Fibroblast of upper back skin (primary cell): ENCODE results near the gene RSPH9.
"Not testable (repeated sequence)": the region's sequence is repeated elsewhere in the genome, so short reads cannot be mapped to it uniquely, and the experiment has no call there.

Source experiments
- DNase-seq: peaks from one replicate; pipeline ENCODE4 v3.0.0-alpha.2; 2013

The RSPH9 gene

DNA sequence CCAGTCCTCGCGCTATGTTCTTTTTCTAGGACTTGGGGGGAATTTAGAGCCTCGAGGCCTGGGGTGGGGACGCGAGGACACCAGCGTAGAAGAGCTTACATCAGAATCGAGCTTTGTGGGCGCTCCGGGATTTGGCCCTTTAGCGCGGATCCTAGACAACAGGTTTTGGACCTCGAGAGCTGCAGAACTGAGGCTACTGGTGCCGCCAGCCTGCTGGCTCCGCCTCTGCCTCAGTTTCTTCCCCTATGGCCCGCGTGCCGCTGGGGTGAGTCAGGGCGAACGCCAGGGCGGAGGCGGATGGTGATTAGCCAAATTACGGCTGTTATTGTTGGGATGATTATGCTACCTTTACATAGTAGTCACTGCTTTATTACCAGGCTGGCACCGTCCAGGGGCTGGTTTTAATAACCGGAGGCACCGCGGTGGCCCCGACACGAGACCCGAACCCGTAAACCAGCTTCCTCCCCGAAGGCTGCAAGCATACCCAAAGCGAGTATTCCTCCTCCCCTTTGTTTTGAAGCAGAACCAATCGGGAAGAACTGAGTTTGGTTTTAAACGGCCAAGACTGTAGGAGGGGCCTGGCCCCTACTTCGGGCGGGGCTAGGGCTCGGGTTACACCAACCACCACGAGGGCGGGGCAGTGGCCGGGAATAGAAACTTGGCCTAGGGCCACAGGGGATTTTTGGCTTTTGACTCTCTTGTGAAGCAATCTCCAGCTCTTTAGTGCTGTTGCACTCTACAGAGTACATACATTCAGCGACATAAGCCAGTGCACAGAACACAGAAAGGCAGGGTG lies 15.1 kb upstream of the RSPH9 start:
- DNase-seq, result peak; percentile 99

DNA sequence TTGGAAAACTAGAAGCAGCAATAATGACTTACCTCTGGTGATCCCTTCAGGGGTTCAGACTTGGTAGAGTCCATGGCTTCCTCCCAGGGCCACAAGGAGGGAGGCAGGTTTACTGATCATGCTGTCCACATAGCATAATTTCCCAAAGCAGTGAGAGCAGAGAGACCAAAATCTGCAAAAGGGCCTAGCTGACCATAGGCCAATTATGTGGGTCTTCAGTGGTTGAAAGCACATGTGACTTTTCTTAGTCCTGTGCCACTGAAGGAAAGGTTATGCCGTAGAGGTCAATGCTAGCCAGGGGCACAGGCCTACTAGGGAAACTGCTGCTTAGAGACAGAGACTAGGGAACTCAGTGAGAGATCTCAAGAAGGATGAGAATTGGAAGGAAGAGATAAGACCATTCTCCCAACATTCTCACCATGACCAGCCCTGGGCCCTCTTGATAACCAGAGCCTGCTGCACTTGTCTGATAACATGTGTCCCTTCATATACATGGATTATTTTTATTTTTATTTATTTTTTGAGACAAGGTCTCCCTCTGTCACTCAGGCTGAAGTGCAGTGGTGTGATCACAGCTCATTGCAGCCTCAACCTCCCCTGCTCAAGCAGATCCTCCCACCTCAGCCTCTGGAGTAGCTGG lies 13.7 kb upstream of the RSPH9 start:
- DNase-seq, result no peak

DNA sequence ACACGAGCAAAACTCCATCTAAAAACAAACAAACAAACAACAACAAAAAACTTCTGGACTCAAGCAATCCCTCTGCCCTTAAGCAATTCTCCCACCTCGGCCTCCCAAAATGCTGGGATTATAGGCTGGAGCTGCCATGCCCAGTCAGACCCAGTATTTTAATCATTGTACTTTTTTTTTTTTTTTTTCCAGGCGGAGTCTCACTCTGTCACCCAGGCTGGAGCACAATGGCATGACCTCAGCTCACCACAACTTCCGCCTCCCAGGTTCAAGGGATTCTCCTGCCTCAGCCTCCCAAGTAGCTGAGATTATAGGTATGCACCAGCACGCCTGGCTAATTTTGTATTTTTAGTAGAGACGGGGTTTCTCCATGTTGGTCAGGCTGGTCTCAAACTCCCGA lies 11.8 kb upstream of the RSPH9 start:
- DNase-seq, result not testable (repeated sequence)

DNA sequence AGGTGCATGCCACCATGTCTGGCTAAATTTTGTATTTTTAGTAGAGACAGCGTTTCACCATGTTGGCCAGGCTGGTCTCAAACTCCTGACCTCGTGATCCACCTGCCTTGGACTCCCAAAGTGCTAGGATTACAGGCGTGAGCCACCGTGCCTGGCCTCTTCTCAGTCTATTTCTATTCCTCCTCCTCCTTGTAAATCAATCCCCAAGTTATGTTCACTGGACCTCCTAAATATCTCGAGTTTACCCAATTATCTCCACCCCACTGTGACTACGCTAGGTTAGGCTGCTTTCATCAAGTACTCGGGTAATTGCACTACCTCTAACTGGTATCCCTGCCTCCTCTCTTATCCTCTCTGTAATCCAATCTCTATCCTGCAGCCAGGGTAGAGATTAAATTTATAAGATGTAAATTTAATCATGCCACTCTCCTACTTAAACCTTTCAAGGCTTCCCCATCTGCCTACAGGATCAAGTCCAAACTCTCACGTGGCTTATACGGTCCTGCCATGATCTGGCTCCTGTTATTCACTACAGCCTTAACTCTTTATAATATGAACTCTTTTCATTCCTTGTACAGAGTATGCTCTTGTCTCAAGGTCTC lies 10.0 kb upstream of the RSPH9 start:
- DNase-seq, result no peak

DNA sequence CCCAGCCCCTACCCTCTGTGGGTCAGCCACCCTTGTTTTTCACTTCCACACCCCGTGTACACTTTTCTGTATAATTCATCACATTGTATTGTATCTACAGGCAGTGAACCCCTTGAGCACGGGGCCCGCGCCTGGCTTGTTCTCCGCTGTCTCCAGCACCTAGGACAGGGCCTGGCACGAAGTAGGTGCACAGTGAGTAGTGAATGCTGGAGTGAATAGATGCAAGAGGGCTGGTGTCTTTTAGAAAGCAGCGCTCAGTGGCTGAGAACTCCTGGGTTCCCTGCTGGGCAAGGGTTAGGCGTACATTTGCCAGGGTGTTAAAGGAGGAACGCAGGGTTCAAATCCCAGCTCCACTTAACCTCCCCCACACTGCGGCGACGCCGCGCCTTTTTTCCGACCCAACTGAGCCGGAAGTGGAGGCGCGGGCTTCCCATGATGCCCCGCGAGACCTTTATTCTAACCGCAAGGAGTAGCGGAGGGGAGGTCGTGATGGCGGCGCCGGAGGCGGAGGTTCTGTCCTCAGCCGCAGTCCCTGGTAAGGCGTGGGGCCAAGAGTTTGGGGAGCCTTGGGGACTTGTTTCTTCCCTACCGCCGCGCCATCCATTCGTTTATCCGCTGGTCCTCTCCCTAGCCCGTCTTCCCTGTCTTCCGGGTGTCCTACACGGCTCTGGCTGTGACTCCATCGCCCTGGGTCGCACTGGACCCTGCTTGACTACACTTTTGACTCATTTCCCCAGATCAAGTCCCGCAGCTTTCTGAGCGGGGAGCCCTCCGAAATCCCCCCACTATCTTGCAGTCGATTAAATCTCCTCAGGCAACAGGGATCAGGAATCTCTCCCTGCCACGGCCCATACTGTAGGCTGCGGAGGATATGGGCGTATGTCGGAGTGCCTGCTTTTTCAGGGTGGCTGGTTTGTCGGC lies 9.2 kb upstream of the RSPH9 start, which contains the start of gene MAD2L1BP:
Gene MAD2L1BP (plus strand): TSS at position 454 of the 921 bp plus-strand sequence. CDS start 36 bp downstream, at position 490.
- peak; percentile 76 for DNase-seq

DNA sequence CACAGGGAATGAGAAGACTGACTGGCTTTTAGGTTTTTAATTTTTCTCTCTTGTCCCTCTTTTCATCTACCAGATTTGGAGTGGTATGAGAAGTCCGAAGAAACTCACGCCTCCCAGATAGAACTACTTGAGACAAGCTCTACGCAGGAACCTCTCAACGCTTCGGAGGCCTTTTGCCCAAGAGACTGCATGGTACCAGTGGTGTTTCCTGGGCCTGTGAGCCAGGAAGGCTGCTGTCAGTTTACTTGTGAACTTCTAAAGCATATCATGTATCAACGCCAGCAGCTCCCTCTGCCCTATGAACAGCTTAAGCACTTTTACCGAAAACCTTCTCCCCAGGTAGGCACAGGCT lies 8.6 kb upstream of the RSPH9 start:
- no peak for DNase-seq

DNA sequence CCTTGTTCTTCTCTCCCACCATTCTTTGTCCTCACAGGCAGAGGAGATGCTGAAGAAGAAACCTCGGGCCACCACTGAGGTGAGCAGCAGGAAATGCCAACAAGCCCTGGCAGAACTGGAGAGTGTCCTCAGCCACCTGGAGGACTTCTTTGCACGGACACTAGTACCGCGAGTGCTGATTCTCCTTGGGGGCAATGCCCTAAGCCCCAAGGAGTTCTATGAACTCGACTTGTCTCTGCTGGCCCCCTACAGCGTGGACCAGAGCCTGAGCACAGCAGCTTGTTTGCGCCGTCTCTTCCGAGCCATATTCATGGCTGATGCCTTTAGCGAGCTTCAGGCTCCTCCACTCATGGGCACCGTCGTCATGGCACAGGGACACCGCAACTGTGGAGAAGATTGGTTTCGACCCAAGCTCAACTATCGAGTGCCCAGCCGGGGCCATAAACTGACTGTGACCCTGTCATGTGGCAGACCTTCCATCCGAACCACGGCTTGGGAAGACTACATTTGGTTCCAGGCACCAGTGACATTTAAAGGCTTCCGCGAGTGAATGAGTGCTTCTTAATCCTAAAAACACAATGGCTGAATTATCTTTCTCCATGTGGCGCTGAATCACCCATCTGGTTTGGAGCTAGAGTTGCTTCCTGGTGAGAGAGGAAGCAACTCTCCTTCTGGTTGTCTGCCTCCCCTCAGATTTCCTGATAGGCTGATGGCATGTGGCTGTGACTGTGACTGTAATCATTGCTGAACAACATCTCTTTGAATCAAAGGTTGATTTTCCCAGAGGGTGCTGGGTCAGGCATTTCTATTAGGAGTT lies 4.6 kb upstream of the RSPH9 start:
- DNase-seq, result no peak

DNA sequence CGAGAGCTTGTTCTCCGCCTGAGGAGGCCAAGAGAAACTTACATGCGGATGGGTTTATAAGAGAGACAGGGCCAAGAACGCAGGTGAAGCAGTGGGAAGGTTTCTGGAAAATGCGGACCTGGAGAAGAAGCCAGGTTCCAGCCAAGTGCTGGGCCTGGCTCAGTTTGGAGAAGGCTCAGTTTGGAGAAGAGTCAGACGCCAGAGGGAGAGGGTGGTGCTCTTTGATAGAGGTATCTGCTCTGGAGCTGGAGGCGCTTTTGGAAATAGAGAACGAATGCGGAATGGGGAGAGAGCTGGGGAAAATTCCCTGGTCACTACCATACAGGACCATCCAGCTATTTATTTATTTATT lies 753 bp downstream of the RSPH9 start:
- DNase-seq, result no peak

DNA sequence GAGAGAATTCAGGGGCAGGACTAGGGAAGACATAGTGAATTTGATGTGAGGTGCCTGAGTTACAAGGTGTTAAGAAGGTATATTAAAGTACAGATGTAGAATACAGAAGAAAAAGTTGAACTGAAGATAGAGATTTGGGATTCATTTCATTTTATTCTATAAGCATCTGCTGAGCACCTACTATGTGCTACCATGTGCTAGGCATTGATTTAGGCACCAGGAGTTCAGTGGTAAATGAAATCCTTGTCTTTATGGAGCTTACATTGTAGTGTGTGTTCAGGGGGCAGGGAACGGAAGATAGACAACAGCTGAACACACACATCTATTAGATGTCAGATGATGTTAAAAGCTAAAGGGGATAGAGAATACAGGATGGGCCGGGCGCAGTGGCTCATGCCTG lies 2.8 kb downstream of the RSPH9 start:
- no peak for DNase-seq

DNA sequence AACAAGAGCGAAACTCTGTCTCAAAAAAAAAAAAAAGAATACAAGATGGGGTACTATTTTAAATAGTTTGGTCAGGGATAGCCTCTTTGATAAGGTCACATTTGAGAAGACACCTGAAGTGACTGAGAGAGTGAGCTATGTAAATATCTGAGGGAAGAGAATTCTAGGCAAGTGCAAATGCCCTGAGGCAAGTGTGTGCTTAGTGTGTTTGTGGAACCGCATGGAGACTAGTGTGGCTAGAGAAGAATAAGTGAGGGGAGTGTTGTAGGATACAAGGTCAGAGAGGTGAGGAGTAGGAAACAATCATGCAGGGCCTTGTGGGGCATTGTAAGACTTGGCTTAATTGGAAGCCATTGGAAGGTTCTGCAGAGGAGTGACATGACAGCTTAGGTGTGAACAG lies 3.4 kb downstream of the RSPH9 start:
- no peak for DNase-seq

DNA sequence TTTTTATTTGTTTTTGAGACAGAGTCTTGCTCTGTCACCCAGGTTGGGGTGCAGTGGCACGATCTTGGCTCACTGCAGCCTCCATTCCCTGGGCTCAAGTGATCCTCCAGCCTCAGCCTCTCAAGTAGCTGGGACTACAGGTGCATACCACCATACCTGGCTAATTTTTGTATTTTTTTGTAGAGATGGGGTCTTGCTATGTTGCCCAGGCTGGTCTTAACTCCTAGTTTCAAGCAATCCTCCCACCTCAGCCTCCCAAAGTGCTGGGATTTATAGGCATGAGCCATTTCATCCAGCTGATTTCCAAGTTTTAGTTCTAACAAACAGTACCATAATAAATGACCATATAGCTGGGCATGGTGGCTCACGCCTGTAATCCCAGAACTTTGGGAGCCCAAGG lies 8.0 kb downstream of the RSPH9 start:
- not testable (repeated sequence) for DNase-seq

DNA sequence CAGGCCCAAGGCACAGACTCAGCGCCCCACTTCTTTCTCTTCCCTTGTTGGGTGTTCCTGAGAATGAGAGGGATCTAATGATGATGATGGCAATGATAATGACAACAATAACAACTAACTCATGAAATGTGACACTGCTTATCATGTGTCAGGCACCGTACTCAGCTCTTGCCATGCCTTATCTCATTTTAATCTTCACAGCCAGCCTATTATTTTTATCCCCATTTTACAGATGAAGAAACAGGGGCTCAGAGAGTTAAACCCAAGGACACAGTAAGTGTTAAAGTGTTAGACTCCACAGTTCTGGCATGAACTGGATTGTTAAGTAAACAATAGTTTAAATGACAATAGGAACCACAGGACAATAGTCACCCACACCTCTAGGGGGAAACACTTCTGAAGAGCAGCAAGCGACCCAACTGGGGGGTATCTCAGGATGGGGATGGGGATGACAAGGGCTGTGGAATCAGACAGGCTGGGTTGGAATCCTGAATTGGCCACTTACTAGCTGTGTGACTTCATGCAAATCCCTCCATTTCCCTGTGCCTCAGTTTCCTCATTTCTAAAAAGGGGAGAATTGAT lies 12.5 kb downstream of the RSPH9 start:
- DNase-seq, result no peak

DNA sequence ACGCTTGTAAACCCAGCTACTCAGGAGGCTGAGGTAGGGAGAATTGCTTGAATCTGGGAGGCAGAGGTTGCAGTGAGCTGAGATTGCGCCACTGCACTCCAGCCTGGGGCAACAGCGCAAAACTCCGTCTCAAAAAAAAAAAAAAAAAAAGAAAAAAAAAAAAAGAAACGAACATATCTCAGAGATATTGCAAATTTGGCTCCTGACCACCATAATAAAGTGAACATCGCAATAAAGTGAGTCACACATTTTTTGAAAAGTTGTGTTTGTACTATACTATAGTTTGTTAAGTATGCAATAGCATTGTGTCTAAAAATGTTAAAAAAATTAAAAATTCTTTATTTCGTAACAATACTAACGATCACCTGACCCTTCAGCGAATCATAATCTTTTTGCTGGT lies 13.3 kb downstream of the RSPH9 start:
- DNase-seq, result no peak

DNA sequence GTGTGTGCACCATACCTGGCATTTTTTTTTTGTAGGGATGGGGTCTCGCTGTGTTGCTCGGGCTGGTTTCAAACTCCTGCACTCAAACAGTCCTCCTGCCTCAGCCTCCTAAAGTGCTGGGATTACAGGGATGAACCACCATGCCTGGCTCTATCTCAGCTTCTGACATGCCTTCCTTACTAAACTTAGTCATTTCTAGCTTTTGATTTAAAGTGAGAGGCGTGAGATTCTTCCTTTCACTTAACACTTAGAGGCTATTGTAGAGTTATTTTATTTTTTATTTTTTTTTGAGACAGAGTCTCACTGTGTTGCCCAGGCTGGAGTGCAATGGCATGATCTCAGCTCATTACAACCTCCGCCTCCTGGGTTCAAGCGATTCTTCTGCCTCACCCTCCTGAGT lies 18.1 kb downstream of the RSPH9 start:
- not testable (repeated sequence) for DNase-seq

DNA sequence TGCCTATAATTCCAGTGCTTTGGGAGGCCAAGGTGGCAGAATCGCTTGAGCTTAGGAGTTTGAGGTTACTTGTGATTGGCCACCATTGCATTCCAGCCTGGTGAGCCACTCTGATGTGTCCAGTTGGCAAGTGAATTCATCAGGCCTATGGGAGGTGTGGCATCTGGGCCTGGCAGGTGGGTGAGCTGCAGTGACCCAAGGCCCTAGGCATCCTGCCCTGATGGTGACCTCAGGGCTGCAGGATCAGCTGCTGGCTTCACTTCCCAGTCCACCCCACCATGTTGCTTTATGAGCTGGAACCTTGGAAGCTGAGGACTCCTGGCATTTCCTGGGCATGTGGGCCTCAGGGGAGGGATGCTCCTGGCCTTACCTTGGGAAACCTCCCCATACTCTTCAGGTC lies 20.5 kb downstream of the RSPH9 start:
- DNase-seq, result no peak

DNA sequence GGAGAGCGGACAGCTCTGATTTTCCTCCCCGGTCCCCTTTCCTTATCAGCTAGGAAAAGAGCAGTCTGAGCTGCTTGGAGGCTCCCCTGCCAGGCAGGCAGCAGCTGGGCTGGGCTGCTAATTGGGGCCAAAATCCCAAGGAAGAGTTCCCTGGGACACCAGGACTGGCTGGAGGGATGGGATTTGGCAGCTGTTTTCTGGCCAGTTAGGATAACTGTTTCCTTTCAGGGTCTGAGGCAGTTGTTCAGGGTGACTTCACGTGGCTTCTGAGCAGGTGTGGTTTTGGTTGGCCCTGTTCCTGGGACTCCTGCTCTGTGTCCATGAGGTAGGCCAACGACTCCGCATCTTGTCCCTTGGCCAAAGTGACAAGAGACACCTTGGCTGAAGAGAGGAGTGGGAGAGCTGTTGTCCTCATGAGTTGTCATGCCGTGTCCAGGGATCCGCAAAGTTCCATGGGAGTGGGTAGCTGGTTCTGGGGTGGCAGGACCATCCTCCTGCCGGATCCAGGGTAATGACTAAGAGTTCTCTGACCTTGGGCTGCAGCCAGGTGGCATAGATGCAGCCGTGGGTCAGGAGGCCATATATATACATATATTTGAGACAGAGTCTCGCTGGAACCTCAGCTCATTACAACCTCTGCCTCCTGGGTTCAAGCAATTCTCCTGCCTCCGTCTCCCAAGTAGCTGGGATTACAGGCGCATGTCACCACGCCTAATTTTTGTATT lies 21.5 kb downstream of the RSPH9 start:
- no peak for DNase-seq

DNA sequence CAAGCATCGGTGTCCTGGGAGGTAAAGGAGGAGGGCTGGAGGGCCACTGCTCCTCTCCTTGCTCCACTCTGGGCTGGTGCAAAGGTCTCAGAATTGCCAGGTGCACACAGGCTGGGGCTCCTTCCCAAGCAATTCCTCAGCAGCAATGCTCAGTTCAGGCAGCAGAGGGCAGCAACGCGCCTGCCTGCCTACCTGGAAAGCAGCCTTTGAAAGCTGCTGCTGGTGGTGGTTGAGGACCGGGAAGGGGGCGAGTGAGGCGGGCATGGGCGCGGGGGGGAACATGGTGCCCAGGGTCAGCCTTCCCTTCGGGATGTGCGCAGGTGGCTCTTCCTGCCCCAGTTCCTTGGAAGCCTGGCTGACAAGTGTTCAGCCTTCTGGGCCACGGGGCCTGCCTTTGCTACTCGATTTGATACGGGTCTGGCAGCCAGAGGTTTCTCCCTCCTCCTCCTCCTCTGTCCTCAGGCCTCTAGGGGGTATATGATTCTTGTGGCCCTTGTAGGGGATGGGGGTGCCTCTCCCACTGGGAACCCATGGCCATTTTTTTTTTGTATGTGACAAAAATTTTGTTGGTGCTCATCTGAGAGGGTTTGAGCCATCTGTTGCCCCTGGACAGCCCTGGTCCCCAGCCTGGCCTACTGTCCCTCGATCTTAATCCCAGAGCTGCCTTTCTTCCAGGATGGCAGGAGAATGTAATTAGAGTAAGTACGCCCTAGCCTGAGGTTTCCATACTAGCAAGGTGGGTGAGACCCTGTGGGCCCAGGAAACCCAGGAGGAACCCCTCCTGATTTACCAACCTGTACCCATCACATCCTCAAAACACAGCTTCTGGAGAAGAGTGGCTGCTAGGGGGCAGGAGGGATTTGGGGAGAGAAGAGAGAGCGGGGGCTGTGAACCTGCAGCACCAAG lies 22.7 kb downstream of the RSPH9 start:
- peak; percentile 66 for DNase-seq

DNA sequence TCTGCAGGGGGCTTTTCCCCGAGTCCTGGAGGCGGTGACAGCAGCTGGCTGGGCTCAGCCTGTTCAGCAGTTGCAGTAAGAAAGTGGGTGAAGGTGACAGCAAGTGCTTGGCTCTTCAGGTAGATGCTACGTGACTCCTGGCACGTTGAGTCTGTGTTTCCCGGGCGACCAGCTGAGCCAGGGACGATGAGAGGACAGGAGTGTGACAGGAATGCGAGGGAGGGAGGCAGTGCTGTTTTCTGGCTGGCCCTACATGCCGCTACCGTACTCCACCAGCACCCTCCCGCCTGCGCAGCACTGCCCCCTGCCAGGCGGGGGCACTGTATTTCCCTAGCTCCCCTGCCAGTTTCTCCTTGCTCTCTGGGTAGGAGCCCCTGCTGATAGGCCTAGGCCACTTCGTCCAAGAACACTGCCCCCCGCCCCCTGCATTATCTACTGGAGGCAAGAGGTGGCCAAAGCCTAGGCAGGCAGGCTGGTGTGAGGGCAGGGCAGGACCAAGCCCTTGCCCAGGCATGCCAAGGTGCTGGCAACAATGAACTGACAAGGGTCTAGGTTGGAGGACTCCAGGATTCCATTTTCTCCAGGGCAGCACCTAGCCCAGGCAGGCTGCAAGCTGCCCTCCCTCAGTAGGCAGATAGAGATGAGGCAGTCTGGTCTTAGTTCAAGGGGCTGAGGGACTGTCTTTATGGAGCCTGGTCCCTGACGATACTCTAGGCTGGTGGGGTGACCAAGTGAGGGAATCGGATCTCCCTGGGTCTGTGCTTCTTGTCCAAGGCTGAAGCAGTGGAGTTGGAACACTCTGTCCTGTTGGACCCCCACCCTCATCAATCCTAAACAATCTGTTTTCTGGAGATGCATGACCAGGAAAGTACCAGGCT lies 23.6 kb downstream of the RSPH9 start:
- DNase-seq, result peak; percentile 62
